ACC112 (cell line): ENCODE measurements around the gene CALB2.

Experiments used
- H2AFZ ChIP-seq: fragments of 200-600 bp; sonication (generic); one replicate; pipeline ENCODE4 v1.6.0; 2017; ENCODE audit warnings: antibody characterized with exemption, low read length; ENCODE audit not compliant: unreplicated experiment
- H3K27ac ChIP-seq: fragments of 200-600 bp; sonication (generic); 2 replicates; pipeline ENCODE4 v1.5.1; 2014; ENCODE audit warnings: low read depth, mild to moderate bottlenecking, antibody characterized with exemption, low read length, moderate library complexity
- H3K27me3 ChIP-seq: fragments of 200-600 bp; sonication (generic); 2 replicates; pipeline ENCODE4 v1.6.1; 2014; ENCODE audit warnings: mild to moderate bottlenecking, antibody characterized with exemption, low read length, moderate library complexity, mixed read lengths; ENCODE audit not compliant: insufficient read depth
- H3K36me3 ChIP-seq: fragments of 200-600 bp; sonication (generic); 2 replicates; pipeline ENCODE4 v1.6.1; 2016; ENCODE audit warnings: mild to moderate bottlenecking, antibody characterized with exemption, low read length, moderate library complexity, mixed read lengths; ENCODE audit not compliant: insufficient read depth
- H3K4me1 ChIP-seq: fragments of 200-600 bp; sonication (generic); one replicate; pipeline ENCODE4 v1.6.1; 2016; ENCODE audit warnings: low read length, mixed read lengths; ENCODE audit not compliant: insufficient read depth, unreplicated experiment, control insufficient read depth
- H3K4me3 ChIP-seq: fragments of 200-600 bp; sonication (generic); 2 replicates; pipeline ENCODE4 v1.5.1; 2014; ENCODE audit warnings: mild to moderate bottlenecking, low read depth, low read length
- H3K79me2 ChIP-seq: fragments of 200-600 bp; sonication (generic); one replicate; pipeline ENCODE4 v1.6.0; 2016; ENCODE audit warnings: low read length; ENCODE audit not compliant: control insufficient read depth, unreplicated experiment, insufficient read depth

CALB2 gene

GRCh38 chr16:71367241-71367976 is 8.9 kb downstream of the CALB2 start:
- Histone ChIP-seq H3K27me3 (peaks cover 75% of the 10 kb centered on the region), H3K4me3 (no peak overlapping the region), H2AFZ (no peak overlapping the region), H3K36me3 (no peaks in the 10 kb centered on the region), H3K27ac (no peak overlapping the region), H3K4me1 (no peaks in the 10 kb centered on the region), H3K79me2 (no peaks in the 10 kb centered on the region)

- H3K4me1 ChIP-seq: no peaks in the 10 kb centered on the region
- H3K27ac ChIP-seq: no peak overlapping the region
- H3K27me3 ChIP-seq: peaks cover 77% of the 10 kb centered on the region
- no peak overlapping the region for H3K4me3 ChIP-seq
- H3K36me3 ChIP-seq: no peaks in the 10 kb centered on the region
- no peak overlapping the region for H2AFZ ChIP-seq
- no peaks in the 10 kb centered on the region for H3K79me2 ChIP-seq
Observed at GRCh38 chr16:71368958-71369357, 10.4 kb downstream of the CALB2 start.

- no peaks in the 10 kb centered on the region for H3K36me3 ChIP-seq
- H3K27ac ChIP-seq: no peak overlapping the region
- H3K4me3 ChIP-seq: no peak overlapping the region
- H2AFZ ChIP-seq: no peak overlapping the region
- H3K4me1 ChIP-seq: no peaks in the 10 kb centered on the region
- no peaks in the 10 kb centered on the region for H3K79me2 ChIP-seq
- H3K27me3 ChIP-seq: peaks cover 77% of the 10 kb centered on the region
Observed at GRCh38 chr16:71369494-71369893, 11.0 kb downstream of the CALB2 start.

GRCh38 chr16:71371237-71371636 is 12.7 kb downstream of the CALB2 start:
- Histone ChIP-seq H3K27me3 (peaks cover 71% of the 10 kb centered on the region), H2AFZ (no peak overlapping the region), H3K36me3 (no peaks in the 10 kb centered on the region)

GRCh38 chr16:71373073-71373472 is 14.6 kb downstream of the CALB2 start:
- peaks cover 75% of the 10 kb centered on the region for H3K27me3 ChIP-seq
- no peak overlapping the region for H2AFZ ChIP-seq
- no peaks in the 10 kb centered on the region for H3K79me2 ChIP-seq
- H3K4me1 ChIP-seq: no peaks in the 10 kb centered on the region
- no peaks in the 10 kb centered on the region for H3K36me3 ChIP-seq
- no peak overlapping the region for H3K27ac ChIP-seq
- H3K4me3 ChIP-seq: no peak overlapping the region

More at GRCh38 chr16:71371237-71371636, 12.7 kb downstream of the CALB2 start:
- Histone ChIP-seq H3K79me2 (no peaks in the 10 kb centered on the region), H3K4me1 (no peaks in the 10 kb centered on the region), H3K4me3 (no peak overlapping the region), H3K27ac (no peak overlapping the region)

GRCh38 chr16:71376465-71377157 is 18.1 kb downstream of the CALB2 start:
- H3K4me3 ChIP-seq: no peak overlapping the region
- no peaks in the 10 kb centered on the region for H3K36me3 ChIP-seq
- H3K27me3 ChIP-seq: peaks cover 70% of the 10 kb centered on the region
- H3K4me1 ChIP-seq: no peaks in the 10 kb centered on the region
- H2AFZ ChIP-seq: no peak overlapping the region
- H3K27ac ChIP-seq: no peak overlapping the region
- no peaks in the 10 kb centered on the region for H3K79me2 ChIP-seq

- no peaks in the 10 kb centered on the region for H3K4me1 ChIP-seq
- H3K4me3 ChIP-seq: no peak overlapping the region
- no peaks in the 10 kb centered on the region for H3K36me3 ChIP-seq
- no peaks in the 10 kb centered on the region for H3K79me2 ChIP-seq
- no peak overlapping the region for H2AFZ ChIP-seq
- no peak overlapping the region for H3K27ac ChIP-seq
- H3K27me3 ChIP-seq: peaks cover 55% of the 10 kb centered on the region
Observed at GRCh38 chr16:71379711-71380110, 21.2 kb downstream of the CALB2 start.

GRCh38 chr16:71380831-71381230 is 22.3 kb downstream of the CALB2 start:
- Histone ChIP-seq H3K36me3 (no peaks in the 10 kb centered on the region), H3K4me3 (no peak overlapping the region)

GRCh38 chr16:71383054-71383773 is 24.7 kb downstream of the CALB2 start:
- no peaks in the 10 kb centered on the region for H3K36me3 ChIP-seq
- H3K27ac ChIP-seq: no peak overlapping the region
- peaks cover 68% of the 10 kb centered on the region for H3K27me3 ChIP-seq
- no peaks in the 10 kb centered on the region for H3K4me1 ChIP-seq
- no peaks in the 10 kb centered on the region for H3K79me2 ChIP-seq
- H2AFZ ChIP-seq: no peak overlapping the region
- H3K4me3 ChIP-seq: no peak overlapping the region

More at GRCh38 chr16:71380831-71381230, 22.3 kb downstream of the CALB2 start:
- Histone ChIP-seq H3K4me1 (no peaks in the 10 kb centered on the region), H3K27ac (no peak overlapping the region), H2AFZ (no peak overlapping the region), H3K79me2 (no peaks in the 10 kb centered on the region), H3K27me3 (peaks cover 62% of the 10 kb centered on the region)

GRCh38 chr16:71384073-71384724 is 25.7 kb downstream of the CALB2 start:
- no peak overlapping the region for H3K4me3 ChIP-seq
- peaks cover 66% of the 10 kb centered on the region for H3K27me3 ChIP-seq
- no peaks in the 10 kb centered on the region for H3K79me2 ChIP-seq
- H3K27ac ChIP-seq: no peak overlapping the region
- H2AFZ ChIP-seq: no peak overlapping the region
- no peaks in the 10 kb centered on the region for H3K4me1 ChIP-seq
- no peaks in the 10 kb centered on the region for H3K36me3 ChIP-seq
